ENCODE results near the gene CUTA.

DNA sequence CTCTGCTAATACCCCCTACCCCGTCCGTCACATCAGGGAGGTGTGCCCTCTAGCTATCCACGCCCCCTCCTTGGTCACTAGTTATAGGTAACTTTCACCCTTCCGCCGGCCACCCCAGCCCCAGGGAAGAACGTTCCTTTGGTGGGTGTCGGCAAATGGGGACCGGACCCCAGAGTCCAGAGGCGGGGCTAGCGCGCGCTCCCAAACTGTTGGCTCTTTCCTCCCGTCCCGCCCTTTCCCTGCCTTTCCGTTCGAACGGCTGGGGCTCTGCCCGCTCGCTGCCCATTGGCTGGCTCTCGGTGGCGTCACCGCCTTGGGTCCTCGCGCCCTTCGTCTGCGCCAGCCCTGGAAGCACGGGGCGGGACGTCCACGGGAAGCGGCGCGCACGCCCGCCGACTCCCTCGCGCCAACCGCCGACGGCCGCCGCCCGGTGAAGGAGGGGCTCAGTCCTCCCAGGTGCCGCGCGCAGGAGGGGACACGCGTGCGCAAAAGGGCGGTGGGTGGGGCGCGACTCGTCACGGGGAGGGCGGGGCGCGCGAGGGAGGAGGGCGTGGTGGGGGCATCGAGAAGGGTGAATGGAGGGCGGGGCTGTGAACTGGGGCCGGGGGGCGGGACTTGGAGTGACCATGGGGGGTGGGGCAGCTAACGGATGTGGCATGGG is 7.7 kb downstream of the CUTA start:
- no peak for TF ChIP-seq CTCF (conservative IDR thresholded peaks at IDR 0.05; ENCODE audit: low read length)
- TF ChIP-seq EZH2phosphoT487 (IDR thresholded peaks at IDR 0.05; ENCODE audit: borderline replicate concordance, low read depth, low read length): no peak

Data from OCI-LY7 (cell line).